Inflammatory macrophage (primary cell): ENCODE measurements around the gene SLC44A3.

Experiments used
- DNase-seq, 2 donors: peaks; one replicate each; pipeline ENCODE4 v3.0.0-alpha.2; 2020 to 2022

The SLC44A3 gene

GRCh38 chr1:94874423-94874822 is 54.3 kb downstream of the SLC44A3 start:
- no peak for DNase-seq

GRCh38 chr1:94875794-94876193 is 55.6 kb downstream of the SLC44A3 start:
- DNase-seq, result peak; percentile 4 to 13

GRCh38 chr1:94876362-94876761 is 56.2 kb downstream of the SLC44A3 start:
- no peak for DNase-seq

GRCh38 chr1:94878329-94878728 is 58.2 kb downstream of the SLC44A3 start:
- DNase-seq, result no peak

GRCh38 chr1:94883691-94884090 is 63.5 kb downstream of the SLC44A3 start:
- DNase-seq, result no peak

GRCh38 chr1:94884106-94884505 is 63.9 kb downstream of the SLC44A3 start:
- no peak for DNase-seq

- DNase-seq, result no peak
These were observed 64.3 kb downstream of the SLC44A3 start for GRCh38 chr1:94884507-94884906.

GRCh38 chr1:94886361-94886760 is 66.2 kb downstream of the SLC44A3 start:
- no peak for DNase-seq

GRCh38 chr1:94887106-94887505 is 66.9 kb downstream of the SLC44A3 start:
- no peak for DNase-seq

- DNase-seq, result no peak
These were observed 67.5 kb downstream of the SLC44A3 start for GRCh38 chr1:94887603-94888171.

- DNase-seq, result no peak
These were observed 68.0 kb downstream of the SLC44A3 start for GRCh38 chr1:94888201-94888600.

- no peak for DNase-seq
These were observed 72.6 kb downstream of the SLC44A3 start for GRCh38 chr1:94892604-94893254.

- DNase-seq, result no peak
These were observed 74.5 kb downstream of the SLC44A3 start for GRCh38 chr1:94894630-94895029.

GRCh38 chr1:94895518-94895917 is 75.4 kb downstream of the SLC44A3 start:
- DNase-seq, result no peak

- no peak for DNase-seq
These were observed 78.6 kb downstream of the SLC44A3 start for GRCh38 chr1:94898491-94899385.

- DNase-seq, result no peak
These were observed 79.6 kb downstream of the SLC44A3 start for GRCh38 chr1:94899756-94900155.

- no peak for DNase-seq
These were observed 81.7 kb downstream of the SLC44A3 start for GRCh38 chr1:94901841-94902240.

GRCh38 chr1:94903280-94904009 is 83.3 kb downstream of the SLC44A3 start:
- DNase-seq, result no peak

- no peak for DNase-seq
These were observed 85.0 kb downstream of the SLC44A3 start for GRCh38 chr1:94905207-94905606.

GRCh38 chr1:94906382-94906781 is 86.2 kb downstream of the SLC44A3 start:
- DNase-seq, result no peak

GRCh38 chr1:94907136-94907535 is 87.0 kb downstream of the SLC44A3 start:
- no peak for DNase-seq

GRCh38 chr1:94908190-94908589 is 88.0 kb downstream of the SLC44A3 start:
- no peak for DNase-seq

GRCh38 chr1:94908965-94909364 is 88.8 kb downstream of the SLC44A3 start:
- no peak for DNase-seq
